ENCODE measurements around the gene TMTC2.
"Not testable (repeated sequence)": the region's sequence is repeated elsewhere in the genome, so short reads cannot be mapped to it uniquely, and the experiment has no call there.

The TMTC2 gene

GRCh38 chr12:82728710-82729109, 42.0 kb downstream of the TMTC2 start:
- no peak for DNase-seq

DNA sequence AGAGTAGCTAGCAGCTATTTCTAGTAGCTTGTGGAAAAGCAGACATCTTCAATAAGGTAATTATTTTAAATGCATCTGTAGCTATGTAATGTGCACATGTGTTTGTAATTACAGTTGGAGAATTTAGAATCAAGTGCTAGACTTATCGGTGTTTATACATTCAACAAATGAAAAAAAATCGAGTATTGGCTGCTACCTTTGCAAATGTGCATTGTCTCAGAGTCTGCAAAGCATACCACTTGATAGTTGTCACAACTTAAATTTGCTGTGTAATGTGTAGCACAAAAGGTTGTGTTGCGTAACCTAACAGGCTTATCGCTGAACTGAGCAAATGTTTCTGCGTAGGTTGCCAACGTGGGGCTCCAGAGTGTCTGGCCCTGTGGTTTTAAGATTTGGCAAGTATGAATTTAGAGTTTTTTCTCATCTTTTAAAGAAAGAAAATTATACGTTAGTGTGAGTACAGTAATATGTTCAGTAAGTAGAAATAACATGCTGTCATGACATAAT, 44.3 kb downstream of the TMTC2 start:
- no peak for DNase-seq

DNA sequence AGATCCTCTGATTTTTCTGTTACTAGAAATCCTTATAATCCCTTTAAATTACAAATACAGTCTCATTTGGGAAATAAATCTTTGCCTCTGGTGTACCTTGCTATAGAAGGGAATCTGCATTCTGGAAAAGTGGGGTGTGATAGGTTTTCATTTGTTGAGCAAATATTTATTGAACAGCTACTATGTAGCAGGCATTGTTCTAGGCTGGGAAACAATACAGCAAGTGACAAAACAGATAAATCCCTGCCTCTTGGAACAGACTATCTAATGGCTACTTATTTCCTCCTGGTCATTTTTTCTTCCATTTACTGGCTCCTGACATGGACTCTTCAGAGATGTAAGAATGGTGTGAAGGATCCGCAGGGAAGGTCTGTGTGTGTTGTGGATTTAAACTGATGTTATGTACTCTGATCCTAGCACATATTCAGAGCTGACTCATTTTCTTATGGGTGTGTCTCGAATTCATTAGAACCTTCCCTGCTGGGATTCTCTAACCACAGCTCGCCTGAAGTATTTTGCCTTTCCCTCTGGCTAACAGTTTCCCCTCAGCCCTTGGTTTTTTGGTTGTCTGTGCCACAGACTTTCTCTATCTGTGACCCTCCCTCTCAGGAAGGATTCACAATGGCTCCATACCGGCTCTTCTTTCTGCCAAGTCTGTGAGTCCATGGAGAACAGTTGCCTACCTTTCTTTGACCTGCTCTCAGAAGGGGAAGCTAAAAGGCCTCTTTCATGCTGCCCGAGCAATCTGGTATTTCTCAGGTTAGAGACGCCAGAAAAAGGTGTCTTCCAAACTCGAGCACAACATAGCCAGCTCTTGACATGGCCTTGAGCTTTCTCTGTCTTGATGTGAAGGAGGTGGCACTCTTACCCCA, 53.7 kb downstream of the TMTC2 start:
- no peak for DNase-seq

- DNase-seq, result no peak
Measured at GRCh38 chr12:82745063-82745674, 58.5 kb downstream of the TMTC2 start.

DNA sequence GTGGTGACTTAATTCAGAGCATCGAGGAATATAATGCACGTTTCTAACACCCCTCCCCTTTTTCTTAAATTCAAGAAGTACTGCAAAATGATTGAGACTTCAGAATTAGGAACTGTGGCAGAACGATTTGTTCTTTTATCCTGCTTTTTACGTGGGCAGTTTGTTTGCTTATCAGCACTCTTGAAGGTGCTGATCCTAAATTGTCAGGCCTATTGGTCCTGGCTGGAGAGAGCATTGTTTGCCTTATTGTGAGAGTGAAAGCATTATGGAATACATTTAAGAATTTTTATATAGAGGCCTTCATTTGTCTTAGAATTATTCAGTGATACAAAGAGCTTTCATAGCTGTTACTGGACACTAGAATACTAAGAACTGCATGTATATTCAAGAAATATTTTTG, 59.1 kb downstream of the TMTC2 start:
- DNase-seq, result no peak

DNA sequence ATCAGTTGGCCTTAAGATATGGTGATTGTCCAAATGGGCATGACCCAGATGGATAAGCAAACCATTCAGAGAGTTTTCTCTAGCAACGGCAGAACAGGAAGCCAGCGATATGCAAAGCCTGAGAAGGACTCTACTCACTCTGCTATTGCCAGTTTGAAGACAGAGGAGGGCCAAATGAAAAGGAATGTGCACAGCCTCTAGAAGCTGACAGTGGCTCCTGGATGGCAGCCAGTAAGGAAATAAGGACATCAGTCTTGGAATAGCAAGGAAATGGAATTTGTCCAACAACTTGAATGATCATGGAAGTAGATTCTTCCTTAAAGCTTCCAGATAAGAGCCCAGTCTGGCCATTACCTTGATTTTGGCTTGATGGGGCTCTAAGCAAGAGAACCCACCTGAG, 60.0 kb downstream of the TMTC2 start:
- no peak for DNase-seq

- DNase-seq, result no peak
Measured at GRCh38 chr12:82749015-82749414, 62.3 kb downstream of the TMTC2 start.

DNA sequence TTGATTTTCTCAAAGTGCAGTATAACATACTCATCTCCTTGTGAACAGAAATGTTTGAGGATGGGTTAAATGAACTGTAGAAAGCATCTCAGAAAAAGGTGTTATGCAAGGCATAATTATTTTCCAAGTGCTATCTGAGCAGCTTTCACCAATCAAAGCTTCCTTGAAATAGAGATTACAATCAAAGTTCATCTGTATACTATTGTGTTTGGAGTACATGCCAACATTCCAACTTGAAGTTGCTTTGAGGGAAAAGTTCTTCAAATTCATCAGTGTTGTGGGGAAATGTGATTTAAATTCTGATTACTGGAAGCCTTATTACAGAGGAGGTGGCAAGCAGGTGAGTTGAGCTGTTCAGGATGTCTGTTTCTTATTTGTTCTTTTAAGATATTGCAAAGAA, 68.2 kb downstream of the TMTC2 start:
- DNase-seq, result no peak

DNA sequence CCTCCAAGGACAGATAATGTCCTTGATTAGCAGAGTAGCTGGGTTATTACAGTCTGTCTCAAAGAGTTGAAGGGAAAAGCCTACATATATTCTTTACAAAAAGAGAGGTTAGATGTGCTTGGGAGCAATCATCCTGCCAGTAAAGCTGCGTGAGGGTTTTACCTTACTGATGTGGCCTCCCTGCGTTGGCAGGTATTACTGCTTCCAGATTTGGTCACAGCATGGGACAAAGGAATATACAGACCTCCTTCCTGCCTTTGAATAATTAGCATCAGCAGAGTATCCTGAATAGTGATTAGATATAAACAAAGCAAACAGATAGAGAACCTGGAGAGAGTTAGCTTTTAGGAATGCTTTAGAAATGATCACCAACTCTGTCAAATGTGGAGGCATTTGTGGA, 69.6 kb downstream of the TMTC2 start:
- no peak for DNase-seq

DNA sequence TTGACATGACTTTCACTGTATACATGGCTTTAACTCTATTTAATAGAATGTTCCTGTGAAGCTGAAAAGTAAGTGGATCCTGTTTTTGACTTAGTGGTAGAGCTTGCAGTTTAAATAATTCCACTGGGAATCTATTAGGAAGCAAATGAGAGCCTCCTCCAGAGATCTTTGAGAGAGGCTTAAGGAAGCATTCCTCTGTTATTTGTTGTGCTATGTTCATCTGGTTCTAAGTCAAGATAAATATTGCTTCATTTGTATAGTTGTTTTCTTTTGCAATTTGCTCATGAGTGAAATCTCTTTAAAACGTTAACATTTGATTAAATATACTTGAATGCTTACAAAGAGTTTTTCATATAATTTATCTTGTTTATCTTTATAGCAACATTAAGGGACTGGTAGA, 70.4 kb downstream of the TMTC2 start:
- DNase-seq, result no peak

DNA sequence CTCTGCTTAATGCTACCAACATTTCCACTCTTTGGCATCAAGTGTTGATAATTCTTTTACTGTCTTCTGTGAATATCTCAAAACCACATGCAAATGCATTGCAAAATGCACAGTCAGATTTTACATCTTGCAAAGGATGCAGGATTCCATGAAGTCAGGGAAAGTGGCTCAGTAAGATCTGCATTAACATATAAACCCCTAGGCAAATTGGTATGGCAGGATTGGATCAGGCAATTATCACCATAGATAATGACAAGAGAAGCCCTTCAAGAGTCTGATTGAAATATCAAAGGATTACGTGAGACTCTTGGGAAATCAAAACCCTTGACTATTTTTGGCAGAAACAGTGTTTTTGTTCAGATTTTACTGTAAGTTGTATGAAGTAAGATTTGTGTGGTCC, 71.0 kb downstream of the TMTC2 start:
- DNase-seq, result no peak

DNA sequence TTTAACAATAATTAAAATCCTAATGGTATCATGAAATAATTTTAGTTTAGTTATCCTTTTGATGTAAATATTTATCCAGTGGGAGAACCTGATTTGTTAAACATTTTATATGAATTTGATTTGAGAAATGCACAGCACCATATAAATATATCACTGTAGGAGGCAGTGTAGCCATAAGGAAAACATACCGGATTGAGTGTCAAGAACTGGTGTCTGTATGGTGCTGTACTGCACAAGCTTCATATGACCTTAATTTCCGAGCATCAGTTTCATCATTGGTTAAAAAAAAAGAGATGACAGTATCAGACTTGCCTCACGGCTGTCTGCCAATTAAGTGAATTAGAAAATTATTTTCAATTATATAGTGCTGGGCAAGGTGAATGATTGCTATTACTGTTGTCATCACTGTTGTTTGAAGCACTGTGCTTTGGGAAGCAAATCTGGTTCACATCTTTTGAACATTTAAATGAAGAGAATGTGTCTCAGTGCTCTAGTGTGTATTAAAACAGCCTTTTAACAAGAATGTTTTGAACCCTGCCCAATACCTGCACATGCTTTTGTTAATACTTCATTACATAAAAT, 72.1 kb downstream of the TMTC2 start:
- DNase-seq, result no peak

DNA sequence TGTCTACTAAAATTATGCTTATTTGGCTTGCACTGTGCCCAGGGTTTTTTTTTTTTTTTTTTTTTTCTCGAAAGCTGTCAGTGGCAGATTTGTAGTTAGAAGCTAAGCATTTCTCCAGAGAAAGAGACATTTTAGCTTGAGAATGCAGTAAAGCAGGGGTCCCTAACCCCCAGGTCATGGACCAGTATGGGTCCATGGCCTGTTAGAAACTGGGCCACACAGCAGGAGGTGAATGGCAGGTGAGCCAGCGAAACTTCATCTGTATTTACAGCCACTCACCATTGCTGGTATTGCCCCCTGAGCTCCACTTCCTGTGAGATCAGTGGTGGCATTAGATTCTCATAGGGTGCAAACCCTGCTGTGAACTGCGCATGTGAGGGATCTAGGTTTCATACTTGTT, 73.7 kb downstream of the TMTC2 start:
- DNase-seq, result no peak

DNA sequence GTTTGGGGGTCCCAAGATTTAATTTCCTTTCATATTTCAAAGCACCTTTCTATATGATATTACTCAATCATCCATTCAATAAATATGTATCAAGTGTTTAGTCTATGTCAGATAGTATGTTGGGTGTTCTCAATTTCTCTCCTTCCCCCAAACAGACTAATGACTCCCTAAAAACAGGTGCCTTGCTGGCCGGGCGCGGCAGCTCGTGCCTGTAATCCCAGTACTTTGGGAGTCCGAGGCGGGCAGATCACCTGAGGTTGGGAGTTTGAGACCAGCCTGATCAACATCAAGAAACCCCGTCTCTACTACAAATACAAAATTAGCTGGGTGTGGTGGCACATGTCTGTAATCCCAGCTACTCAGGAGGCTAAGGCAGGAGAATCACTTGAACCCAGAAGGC, 78.5 kb downstream of the TMTC2 start:
- not testable (repeated sequence) for DNase-seq

DNA sequence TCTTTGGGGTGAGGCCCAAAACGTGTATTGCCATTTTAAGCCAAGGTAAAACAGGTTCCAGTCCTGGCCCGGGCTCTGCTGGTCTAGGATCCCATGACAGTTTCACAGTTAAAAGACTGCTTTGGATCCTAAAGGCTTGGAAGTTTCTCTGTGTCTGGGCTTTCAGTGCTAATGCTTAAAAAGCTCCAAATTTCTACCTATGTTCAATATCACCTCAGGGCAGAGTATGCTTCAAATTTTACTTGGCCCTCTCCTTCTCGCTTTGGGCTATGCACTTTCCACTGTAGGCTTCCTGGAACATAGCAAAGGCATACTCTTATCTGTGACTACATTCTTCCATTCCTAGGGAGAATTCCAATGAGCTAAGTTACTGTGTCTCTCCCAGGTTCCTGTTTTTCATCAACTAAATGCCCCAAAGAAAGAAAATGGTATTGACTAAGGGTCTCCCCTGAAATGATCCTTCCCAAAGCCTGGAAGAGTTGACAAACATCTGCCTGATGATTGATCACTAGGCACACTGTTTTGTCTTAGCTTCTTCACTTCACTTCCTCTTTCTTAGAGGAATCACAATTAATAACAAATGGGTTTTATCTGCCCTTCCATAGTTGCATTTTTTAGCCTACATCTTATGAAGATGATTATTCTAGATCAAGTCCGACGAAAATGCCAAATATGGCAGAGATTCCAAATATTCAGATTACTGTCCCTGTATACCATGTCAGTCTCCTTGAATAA, 79.4 kb downstream of the TMTC2 start:
- DNase-seq, result no peak

- no peak for DNase-seq
Measured at GRCh38 chr12:82774666-82775065, 88.0 kb downstream of the TMTC2 start.

GRCh38 chr12:82780517-82780916, 93.8 kb downstream of the TMTC2 start:
- no peak for DNase-seq

DNA sequence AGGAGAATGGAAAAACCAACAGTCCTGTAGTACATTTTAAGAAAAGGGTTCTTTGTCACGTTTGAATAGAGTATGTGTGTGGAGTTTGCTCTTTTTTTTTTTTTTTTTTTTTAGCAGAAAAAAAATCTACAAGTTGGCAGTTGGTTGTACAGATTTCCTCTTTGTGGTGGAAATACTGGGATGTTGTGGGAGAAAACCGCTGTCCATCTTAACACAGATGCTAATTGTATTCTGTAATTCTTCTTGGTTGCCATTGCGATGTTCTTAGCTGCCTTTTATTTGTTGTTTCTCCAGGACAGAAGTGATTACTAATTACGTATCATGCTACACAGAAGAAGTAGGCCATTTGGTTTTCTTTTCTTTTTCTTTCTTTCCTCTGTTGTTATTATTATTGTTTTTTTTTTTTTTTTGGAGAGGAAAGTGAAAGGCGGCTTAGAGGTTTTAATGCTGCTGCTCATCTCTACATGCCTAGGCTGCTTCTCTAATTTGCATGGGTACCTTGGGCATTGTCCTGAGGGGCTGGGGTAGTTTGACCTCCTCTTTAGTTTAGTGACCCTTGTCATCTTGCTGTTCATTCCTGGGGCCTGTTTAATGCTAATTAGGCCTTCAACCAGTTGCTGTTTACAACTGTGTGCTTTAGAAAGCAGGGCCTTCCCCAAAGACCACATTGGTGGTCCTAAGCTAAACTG, 94.7 kb downstream of the TMTC2 start:
- DNase-seq, result no peak

DNA sequence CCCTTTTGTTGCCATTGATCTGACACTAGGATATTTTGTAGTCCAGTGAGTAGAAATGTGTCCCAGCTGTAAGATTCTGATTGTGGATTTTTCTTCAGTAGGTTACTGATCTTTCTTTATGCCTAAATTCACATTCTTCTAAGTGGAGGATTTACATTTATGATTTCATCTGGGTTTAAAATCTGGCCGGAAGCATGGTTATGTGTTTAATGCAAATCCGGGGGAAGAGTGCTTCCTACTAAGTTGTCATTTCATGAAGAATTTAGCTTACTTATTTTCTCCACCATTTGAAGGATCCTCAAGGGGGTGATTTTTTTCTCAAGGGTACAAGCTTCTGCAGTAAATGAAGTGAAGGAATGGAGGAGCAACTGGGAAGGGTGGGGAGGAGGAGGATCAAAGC, 96.7 kb downstream of the TMTC2 start:
- no peak for DNase-seq

- DNase-seq, result no peak
Measured at GRCh38 chr12:82787016-82787415, 100.3 kb downstream of the TMTC2 start.

GRCh38 chr12:82788594-82788993, 101.9 kb downstream of the TMTC2 start:
- no peak for DNase-seq

GRCh38 chr12:82789674-82790073, 103.0 kb downstream of the TMTC2 start:
- no peak for DNase-seq

Data from AML-193 (cell line).